ENCODE data around the gene ACADS.
"Not testable (repeated sequence)": the region's sequence is repeated elsewhere in the genome, so short reads cannot be mapped to it uniquely, and the experiment has no call there.

The ACADS gene

DNA sequence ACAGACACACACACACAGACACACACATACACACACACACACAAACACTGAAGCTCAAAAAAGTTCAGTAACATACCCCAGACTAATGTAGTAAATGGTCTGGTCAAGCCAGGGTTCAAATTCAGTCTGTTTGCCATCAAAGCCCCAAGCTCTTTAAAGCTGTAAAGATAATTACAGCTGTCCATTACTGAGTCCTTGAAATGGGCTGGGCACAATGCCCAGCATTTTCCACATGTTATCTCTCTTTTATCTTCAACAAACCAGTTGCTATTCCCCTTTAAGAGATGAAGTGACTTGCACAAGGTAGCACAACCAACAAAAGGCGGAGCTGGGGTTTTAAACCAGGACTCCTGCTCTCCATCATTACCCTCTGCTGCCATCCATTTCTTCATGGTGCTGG lies 23.0 kb upstream of the ACADS start:
- DNase-seq, result no peak

DNA sequence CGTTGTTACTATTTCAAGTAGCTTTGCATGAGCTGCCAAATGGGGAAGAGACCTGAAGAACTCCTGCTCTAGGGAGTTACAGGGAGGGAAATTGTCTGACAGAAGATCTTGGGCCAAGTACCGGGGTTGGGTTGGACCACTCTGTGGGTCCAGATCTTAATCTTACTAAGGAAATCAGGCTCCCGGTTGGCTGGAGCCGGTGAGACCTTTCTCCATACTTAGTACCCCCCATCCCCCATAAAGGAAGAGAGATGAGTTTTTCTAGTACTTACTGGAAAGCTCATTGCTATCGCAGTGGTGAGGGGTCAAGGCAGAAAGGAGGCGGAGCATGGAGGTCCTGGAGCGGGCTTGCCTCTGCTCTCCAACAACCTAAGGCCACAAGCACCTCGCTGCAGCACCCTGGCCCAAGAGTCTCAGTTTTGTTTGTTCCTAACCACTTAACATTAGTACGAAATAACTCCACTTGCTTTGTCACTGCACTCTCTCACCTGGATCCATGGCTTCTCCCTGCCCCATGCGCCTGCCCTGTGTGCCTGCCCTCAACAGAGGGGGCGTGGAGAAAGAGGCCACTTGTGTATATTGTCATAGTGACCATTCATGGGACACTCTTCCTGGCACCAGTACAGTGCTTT lies 22.2 kb upstream of the ACADS start:
- no peak for DNase-seq

DNA sequence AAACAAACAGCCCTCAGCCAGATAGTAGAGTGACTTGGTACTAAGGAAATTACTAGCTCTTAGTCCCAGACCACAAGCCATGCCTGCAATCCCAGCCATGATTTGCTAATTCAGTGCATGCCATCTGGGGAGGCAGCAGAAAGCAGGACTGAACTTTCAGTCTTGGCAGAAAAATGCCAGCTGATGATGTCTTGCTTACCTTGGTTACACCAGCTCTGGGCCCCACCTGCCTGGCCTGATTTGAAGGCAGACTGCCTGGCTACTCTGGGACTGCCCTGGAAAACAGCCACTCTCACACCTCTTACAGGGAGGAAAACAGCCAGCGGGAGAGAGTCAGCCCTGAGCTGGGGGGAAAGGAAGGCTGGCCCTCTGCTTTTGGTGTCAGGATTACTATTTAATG lies 20.0 kb upstream of the ACADS start:
- no peak for DNase-seq

DNA sequence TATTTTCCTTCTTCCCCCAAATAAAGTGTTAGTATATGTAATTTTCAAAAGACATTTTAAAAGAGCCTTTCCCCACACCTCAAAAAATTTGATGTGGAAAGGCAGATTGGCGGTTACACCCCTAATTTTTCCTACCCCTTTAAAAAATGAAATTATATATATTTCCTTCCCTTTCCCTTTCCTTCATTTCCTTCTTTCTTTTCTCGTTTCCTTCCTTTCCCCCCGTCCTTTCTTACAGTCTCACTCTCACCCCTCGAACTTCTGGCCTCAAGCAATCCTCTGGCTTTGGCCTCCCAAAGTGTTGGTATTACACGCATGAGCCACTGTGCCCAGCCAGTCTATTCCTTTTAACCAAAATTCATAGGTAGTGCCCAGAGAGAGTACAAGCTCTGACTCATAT lies 19.6 kb upstream of the ACADS start:
- DNase-seq, result no peak

DNA sequence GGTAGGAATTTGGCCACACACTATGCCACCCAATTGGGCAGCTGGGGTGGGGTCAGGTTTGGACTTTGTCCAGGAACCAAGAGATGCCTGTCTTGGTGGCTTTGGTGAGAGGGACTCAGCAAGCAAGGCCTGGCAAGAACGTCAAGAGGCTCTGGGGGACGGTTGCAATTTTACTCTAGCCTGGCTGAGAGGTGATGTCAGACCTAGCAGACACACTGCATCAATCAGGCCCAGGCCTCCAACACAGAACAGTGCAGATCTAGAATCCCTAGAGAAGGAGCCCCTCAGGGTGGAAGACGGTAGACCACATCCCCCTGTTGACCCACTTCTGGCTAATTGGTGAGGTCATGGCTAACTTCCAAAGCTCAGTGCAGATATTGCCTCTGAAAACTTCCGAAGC lies 17.0 kb upstream of the ACADS start:
- DNase-seq, result no peak

DNA sequence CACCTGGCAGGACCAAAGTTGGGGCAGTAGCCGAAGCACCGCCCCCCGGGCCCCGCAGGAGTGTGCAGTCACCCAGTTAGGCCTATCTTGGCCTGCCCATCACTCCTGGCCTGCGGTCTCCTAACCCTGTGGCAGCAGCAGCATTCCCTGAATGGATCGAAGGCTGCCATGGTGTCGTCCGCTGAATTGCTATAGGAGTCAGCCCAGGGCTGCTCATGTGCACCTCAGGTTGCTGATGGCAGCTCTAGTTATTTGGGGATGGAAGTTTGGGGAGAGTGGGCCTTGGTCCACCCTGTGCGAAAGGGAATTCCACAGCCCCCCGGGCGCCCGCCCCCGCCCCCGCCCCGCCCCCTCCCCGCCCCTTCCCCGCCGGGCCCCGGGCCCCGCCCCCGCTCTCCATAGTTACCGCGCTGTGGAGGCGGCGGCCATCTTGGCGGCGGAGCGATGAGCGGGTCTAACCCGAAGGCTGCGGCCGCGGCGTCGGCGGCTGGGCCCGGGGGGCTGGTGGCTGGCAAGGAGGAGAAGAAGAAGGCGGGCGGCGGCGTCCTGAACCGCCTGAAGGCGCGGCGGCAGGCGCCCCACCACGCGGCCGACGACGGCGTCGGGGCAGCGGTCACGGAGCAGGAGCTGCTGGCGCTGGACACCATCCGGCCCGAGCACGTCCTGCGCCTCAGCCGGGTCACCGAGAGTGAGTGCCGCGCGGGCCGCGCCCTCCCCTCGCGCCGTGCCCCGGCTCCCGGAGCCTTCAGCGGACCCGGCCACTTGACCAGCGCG lies 15.4 kb upstream of the ACADS start, which contains the start of gene UNC119B:
TSS of gene UNC119B (plus strand) at position 428 of the 774 bp plus-strand sequence. CDS start at position 445, 17 bp downstream.
- peak; percentile 75 to 79 for DNase-seq

DNA sequence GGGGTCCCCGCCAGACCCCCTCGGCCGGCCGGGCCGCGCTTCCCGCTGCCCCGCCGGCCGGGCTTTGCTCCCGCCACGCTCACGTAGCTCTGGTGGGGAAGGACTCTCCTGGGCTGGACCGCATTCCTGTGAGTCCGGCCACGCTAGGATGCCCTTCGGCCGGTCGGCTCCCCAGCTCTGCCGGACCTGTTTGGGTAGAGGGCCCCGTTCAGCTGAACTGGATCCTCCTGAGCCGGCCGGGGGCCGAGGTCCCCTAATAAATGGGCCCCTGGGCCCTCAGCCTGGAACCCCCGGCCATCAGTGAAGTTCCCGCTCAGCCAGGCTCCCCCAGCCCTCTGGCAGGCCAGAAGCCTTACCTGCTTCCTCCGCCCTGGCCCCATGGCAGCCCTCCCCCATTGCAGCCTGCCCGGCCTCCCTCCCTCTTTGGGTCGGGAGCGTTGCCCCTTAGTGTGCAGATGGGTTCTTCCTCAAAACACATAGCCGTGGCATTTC lies 14.8 kb upstream of the ACADS start:
- DNase-seq, result peak in 1 of 2 experiments; percentile 25

DNA sequence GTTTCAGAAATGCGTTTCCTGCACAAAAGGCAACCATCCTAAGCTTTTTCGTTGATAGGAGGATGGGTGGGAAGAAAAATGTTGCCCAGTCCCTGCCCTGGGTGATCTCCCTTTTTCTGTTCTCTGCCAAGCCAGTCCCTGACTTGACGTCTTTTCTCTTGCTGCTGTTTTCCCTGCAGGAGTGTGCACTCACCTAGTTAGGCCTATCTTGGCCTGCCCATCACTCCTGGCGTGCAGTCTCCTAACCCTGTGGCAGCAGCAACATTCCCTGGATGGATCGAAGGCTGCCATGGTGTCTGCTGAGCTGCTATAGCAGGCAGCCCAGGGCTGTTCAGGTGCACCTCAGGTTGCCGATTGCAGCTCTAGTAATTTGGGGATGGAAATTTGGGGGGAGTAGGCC lies 14.2 kb upstream of the ACADS start:
- no peak for DNase-seq

DNA sequence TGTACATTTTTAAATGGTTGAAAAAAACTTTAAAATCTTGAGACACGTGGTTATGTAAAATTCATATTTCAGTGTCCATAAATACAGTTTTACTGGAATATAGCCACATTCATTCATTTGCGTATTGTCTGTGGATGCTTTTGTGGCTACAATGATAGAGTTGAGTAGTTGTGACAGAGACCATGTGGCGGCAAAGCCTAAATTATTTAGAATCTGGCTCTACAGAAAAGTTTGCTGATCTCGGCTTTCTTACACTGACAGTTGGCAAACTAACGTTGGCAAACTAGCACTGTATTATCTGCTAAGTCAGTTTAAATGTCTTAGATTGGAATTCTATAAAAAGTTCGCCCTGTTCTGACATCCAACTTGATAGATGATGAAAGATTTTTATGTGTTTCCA lies 13.0 kb upstream of the ACADS start:
- no peak for DNase-seq

DNA sequence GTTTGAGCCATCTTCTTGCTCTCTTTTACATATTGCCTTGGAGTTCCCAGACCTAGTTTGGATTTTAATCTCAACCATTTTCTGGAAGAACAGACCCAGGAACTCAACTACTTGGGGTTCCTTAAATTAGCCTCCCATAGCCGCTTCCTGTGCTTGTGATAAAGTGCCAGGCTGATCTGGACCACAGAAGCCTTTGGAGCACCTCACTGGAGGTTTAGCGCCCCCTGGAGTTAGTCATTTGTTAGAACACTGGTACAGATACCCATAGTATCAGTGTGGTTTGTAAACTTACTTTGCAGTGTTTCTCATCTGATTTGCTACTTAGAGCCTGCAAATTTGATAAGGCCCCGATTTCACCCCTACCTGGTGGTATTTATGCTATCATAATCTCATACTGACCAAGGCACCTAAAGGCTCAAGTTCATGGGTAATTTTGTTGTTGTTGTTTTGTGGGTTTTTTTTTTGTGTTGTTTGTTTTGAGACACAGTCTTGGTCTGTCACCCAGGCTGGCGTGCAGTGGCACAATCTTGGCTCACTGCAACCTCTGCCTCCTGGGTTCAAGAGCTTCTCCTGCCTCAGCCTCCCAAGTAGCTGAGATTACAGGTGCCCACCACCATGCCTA lies 11.7 kb upstream of the ACADS start:
- DNase-seq, result peak; percentile 49 to 67

DNA sequence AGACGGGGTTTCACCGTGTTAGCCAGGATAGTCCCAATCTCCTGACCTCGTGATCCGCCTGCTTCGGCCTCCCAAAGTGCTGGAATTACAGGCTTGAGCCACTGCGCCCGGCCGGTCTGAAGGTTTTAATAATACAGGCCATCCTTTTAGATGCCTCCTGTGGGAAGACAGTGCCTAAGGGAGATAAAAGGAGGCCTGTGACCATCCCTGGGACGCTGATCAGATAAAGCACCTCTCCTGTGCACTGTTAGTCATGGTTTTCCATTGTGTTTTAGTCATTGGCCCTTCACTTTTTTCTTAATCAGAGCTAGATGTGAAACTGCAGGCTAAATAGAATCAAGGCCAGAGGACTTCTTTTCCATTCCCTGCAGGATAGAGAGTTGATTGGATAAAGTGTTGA lies 7.6 kb upstream of the ACADS start:
- no peak for DNase-seq

DNA sequence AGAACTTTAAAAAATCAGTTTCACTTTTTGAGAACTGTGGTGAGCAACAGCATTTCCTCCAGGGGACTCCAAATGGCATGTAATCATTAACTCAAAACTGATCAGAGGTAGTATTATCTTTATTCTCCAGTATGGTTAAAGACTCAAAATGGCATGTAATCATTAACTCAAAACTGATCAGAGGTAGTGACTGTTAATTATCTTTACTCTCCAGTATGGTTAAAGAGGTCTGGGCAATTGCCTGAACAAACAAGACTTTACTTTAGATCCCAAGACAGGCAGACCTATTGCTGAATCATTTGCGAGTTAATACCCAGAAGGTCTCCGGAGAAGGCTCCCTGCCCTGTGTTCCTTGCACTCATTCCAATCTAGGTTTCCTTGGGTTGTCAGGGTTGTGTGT lies 6.6 kb upstream of the ACADS start:
- no peak for DNase-seq

DNA sequence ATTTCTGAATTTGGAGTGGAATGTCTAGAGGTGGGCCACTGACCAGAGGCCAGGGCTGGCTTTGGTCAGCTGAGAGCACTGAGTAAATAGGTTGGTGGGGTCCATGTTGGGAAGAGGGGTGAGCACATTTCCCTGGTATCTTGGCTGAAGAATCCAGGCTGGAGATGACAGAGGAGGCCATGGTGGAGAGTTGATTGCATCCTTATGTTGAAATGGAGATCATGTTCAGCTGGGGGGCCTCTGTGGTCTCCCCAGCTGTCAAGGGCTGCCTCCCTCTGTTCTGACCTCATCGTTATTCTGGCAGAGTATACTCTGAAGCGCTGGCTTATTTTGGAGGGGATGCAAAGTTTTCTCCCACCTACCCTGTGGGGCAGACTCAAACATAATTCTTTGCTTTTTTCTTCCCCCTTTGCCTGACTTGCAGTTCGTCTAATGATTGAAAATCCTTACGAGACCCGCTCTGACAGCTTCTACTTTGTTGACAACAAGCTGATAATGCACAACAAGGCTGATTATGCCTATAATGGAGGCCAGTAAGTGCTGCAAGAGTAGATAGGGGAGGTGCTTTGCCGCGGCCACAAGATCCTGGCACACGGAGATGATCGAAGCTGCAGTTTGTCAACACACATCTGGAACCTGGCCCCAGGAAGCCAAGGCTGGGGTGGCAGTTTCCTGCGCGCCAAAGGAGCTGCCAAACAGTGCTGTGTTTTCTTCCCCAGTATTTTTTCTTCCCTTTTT lies 6.0 kb upstream of the ACADS start:
- DNase-seq, result no peak

DNA sequence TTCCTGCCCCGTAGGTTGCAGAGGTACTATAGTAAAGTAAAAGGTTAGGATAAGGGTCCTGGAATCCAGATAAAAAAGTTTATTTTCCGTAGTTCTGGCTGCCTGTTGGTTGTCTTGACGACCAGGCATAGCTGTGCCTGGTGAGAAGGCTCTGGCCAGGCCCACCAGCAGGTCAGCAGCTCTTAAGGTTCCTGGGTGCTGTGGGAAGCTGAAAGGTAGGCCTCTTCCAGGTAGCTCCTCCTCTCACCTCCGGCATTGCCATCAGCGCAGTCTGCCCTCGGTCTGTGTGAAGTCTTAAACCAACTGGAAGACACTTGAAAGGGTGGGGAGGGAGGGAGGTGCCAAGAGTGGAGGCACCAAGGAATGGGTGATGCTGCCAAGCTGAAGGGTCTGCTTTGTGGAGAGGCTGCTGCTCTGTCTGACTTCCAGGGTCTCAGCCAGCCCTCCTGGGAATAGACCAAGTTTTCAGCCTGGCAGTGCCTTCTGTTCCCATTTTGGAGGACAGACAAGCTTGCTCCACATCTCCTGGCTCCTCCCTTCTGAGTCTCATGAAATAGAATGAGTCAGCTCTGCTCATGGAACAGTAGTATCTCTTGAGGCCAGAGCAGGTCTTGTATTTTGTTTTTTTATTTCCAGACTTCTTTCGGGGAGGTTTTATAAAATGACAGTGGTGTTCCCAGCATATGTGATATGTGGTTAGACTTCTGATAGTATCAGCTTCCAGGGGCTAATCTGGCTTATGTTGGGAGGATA lies 5.2 kb upstream of the ACADS start:
- DNase-seq, result no peak

DNA sequence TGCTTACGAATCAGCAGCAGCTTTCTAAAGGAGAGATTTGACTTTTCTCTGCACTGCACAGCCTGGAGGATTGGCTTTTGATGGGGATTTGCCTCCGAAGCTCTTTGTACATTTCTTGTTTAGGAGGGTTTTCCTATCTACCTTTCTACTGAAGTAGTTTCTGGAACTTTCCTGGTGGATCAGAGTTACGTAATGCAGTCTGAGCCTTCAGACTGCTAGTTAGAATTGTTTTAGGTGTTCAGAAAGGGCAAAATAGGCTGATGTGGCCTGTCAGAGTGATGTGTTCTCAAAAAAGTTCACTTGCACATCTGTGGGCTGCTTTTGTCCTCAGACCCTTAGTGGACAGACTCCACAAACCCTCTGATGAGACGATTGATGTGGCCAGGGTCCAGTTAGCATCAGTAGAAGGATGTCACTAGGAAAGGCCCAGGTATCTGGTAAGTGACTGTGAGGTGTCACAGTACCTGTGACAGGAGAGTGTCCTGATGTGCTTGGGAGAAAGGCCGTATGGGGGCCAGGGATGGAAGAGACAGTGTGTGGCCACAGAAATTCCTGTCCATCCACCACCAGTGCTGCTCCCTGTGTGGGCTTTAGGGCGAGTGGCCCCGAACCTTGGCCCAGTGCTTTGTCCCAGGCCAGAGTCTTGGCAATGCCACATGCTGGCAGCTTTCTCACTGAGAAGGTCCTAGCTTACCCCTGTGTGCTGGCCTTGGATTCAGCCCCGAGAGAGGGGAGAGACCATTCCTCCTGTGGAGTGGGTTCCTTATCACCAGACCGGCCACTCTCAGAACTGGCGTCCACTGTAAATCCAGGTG lies 4.4 kb upstream of the ACADS start:
- DNase-seq, result no peak

DNA sequence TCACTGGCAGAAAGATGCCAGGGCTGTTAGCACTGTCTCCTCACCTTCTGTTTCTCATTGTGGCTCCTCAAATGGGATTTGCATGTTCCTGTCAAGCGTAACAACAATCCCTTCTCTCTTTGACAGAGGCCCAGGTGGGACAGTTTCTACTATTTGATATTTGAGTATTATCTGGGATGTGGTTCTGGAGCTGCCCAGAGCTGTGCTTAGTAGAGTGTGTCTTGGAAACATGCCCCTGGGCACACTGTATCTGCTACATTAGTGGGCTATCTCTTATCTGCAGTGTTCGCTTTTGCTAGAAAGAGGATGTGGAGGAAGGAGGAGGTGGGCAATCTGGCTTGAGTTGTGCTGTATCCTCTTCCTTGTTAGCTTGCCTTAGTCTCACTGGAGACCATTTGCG lies 3.8 kb upstream of the ACADS start:
- no peak for DNase-seq

DNA sequence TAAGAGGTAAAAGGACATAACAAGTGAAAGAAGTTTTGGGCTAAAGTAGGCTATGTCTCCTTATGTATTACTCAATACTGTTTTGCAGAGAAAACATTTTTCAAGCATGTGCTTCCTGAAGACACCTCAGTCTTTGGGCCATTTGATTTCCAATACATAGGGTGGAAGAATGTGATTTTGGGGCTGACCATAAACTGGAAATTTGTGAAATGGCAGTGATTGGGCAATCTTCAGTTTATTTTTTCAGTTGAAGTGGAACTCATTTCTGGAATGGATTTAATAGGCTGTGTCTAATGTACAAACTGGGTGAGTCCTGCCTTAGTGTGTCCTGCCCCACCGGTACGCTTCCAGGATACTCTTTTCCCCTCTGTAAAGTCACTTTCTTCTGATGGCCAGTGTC lies 2.8 kb upstream of the ACADS start:
- DNase-seq, result no peak

DNA sequence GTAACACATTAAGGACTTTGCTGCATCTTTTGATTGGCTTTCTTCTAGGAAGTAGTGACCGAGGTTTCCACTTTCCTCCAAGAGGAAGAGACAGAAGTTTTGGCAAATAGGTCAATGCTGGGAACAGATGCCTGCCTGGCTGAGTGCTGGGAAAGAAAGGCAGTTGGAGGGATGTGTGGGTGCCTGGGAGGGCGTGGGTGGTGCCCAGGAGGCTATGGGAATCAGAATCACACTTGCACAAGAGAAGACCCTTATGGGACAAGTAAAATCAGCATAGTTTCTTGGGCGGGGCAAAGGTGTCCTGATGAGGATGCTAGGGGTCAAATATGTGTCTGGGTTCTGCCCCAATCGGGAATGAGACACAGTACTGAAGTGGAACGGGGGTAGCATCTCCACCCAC lies 906 bp upstream of the ACADS start:
- DNase-seq, result no peak

DNA sequence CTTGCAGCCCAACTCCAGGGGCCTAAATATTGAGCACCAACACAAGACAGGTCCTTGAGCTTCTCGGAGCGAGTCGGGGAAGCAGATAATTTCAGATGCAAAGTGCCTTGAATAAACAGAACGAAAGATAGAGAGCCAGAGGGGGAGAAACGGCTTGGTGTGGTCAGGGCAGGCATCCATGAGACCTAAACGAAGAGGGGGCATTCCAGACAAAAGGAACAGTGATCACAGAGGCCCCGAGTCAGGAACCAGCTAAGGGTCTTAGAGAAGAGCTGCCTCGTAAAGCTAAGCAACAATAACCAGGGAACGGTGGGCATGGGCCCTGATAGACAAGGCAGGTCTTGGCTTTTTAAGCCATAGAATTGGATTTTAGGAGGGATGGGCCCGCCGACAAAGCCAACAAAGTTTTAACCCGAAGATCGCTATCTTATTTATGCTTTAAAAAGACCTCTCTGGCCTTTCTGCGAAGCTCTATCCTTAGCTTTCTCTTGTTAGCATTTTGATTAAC lies 421 bp upstream of the ACADS start:
- DNase-seq, result no peak

DNA sequence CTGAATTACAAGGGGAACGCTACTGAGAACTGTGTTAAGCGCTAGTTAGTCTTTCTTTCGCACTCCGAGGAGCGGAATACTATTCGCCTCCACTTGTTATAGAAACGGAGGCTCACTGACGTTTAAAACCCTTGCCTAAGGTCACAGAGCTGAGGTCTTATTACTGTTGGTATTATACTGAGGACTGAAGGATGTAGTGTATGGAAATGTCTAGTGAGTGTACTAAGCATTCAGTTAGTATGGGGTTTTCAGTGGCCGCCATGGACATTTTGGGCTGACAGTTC lies 826 bp downstream of the ACADS start:
- DNase-seq, result no peak

DNA sequence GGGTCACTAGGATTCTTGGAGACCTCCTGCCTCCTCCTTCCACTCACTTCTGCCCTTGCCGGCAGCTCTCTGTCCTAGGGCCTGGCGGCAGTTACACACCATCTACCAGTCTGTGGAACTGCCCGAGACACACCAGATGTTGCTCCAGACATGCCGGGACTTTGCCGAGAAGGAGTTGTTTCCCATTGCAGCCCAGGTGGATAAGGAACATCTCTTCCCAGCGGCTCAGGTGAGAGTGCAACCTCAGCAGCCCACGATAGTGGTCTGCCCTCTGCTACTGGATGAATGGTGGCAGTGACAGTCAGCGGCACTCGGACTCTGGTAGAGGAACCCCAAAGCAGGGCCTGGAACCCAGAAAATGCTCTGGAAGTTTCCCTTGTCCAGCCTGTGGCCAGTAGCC lies 1.3 kb downstream of the ACADS start:
- no peak for DNase-seq

DNA sequence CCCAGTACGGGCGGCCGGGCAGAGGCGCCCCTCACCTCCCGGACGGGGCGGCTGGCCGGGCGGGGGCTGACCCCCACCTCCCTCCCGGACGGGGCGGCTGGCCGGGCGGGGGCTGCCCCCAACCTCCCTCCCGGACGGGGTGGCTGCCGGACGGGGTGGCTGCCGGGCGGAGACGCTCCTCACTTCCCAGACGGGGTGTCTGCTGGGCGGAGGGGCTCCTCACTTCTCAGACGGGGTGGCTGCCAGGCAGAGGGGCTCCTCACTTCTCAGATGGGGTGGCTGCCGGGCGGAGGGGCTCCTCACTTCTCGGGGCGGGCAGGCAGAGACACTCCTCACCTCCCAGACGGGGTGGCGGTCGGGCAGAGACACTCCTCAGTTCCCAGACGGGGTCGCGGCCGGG lies 6.6 kb downstream of the ACADS start:
- not testable (repeated sequence) for DNase-seq

All from stimulated activated CD4-positive, alpha-beta T cell treated with anti-CD3 and anti-CD28 coated beads, Interleukin-4, amount 100 ng/mL, for 4 hours (primary cell).